SK-N-SH (cell line): Measurements from ENCODE around the gene NCBP3.

Source experiments
- CTCF ChIP-seq: fragments of 200-600 bp; sonication (generic); IDR thresholded peaks from 2 replicates; pipeline ENCODE4 v1.6.1; 2017; ENCODE audit warnings: antibody characterized with exemption, mild to moderate bottlenecking, moderate library complexity
- RXRA ChIP-seq: IDR thresholded peaks from 2 replicates; pipeline ENCODE4 v1.4.0; 2012; ENCODE audit warnings: low read depth, mild to moderate bottlenecking, borderline replicate concordance

- TF ChIP-seq CTCF, result no peak
- no peak for TF ChIP-seq RXRA
Observed at GRCh38 chr17:3821101-3821500, 24.9 kb downstream of the NCBP3 start.
